HEK293 (cell line): Measurements from ENCODE around the gene CNPY1.

Source experiments
- CTCF ChIA-PET: fragments of 350-600 bp; formaldehyde crosslinking; extraction: SDS; loops from one replicate; lab custom pipeline; 2021; ENCODE audit warnings: antibody characterized with exemption; lab: Yijun Ruan, JAX
- POLR2A ChIA-PET: fragments of 300-600 bp; formaldehyde crosslinking; extraction: SDS; loops from one replicate; lab custom pipeline; 2020; ENCODE audit warnings: antibody characterized with exemption, inconsistent platforms; lab: Yijun Ruan, JAX
- H3K27ac ChIP-seq: fragments of 200-500 bp; sonication (Bioruptor generic); 2 replicates; pipeline ENCODE4 v1.5.1; 2014; ENCODE audit warnings: low read depth, low read length, control low read depth, inconsistent platforms; ENCODE audit errors: extremely low read depth
- H3K36me3 ChIP-seq, 2 experiments: fragments of 200-500 bp in 1 of 2; sonication (Bioruptor generic) in 1 of 2; 1 replicate in 1 of 2; 2 replicates in 1 of 2; pipeline ENCODE4 v1.5.1; 2014 to 2017; ENCODE audit warnings: inconsistent platforms in 2 of 2, low read length in 2 of 2; ENCODE audit not compliant: control insufficient read depth in 2 of 2, insufficient read depth in 1 of 2
- H3K4me1 ChIP-seq: fragments of 200-500 bp; sonication (Bioruptor generic); 2 replicates; pipeline ENCODE4 v1.5.1; 2014; ENCODE audit warnings: mild to moderate bottlenecking, low read length, inconsistent platforms; ENCODE audit not compliant: control insufficient read depth, insufficient read depth
- H3K4me3 ChIP-seq: 2 replicates; pipeline ENCODE4 v1.5.1; 2011; ENCODE audit warnings: low read depth, mild to moderate bottlenecking, control low read depth, low read length, moderate library complexity
- H3K9me3 ChIP-seq: fragments of 200-500 bp; sonication (Bioruptor generic); 2 replicates; pipeline ENCODE4 v1.5.1; 2014; ENCODE audit warnings: low read depth, low read length, inconsistent platforms; ENCODE audit not compliant: control insufficient read depth, insufficient read depth
- GLI4 ChIP-seq: fragments of 450-650 bp; formaldehyde crosslinking; IDR thresholded peaks from 2 replicates; pipeline ENCODE4 v1.5.1; 2016; ENCODE audit warnings: missing biosample characterization, missing genetic modification characterization
- GLIS1 ChIP-seq: fragments of 450-650 bp; formaldehyde crosslinking; IDR thresholded peaks from 2 replicates; pipeline ENCODE4 v1.5.1; 2016; ENCODE audit warnings: missing biosample characterization, missing genetic modification characterization
- HOXA7 ChIP-seq: sonication (generic); formaldehyde crosslinking; IDR thresholded peaks from 2 replicates; pipeline ENCODE4 v1.8.1; 2022; ENCODE audit warnings: missing genetic modification reagents, borderline replicate concordance
- HOXD13 ChIP-seq: sonication (generic); formaldehyde crosslinking; IDR thresholded peaks from 2 replicates; pipeline ENCODE4 v1.8.0; 2022; ENCODE audit warnings: missing genetic modification reagents, borderline replicate concordance
- KLF10 ChIP-seq: fragments of 450-650 bp; IDR thresholded peaks from 2 replicates; pipeline ENCODE4 v1.5.1; 2018; ENCODE audit warnings: missing biosample characterization, mild to moderate bottlenecking, missing genetic modification characterization
- KLF8 ChIP-seq: fragments of 450-650 bp; formaldehyde crosslinking; IDR thresholded peaks from 2 replicates; pipeline ENCODE4 v1.5.1; 2016; ENCODE audit warnings: missing biosample characterization, missing genetic modification characterization
- REPIN1 ChIP-seq: fragments of 450-650 bp; formaldehyde crosslinking; IDR thresholded peaks from 2 replicates; pipeline ENCODE4 v1.5.1; 2017; ENCODE audit warnings: missing biosample characterization, missing genetic modification characterization, low read depth
- SETDB1 ChIP-seq: IDR thresholded peaks from one replicate; pipeline ENCODE4 v1.6.1; 2017; ENCODE audit warnings: mild to moderate bottlenecking, low read length, moderate library complexity, mixed read lengths; ENCODE audit not compliant: insufficient read length
- SP3 ChIP-seq: fragments of 450-650 bp; formaldehyde crosslinking; IDR thresholded peaks from 2 replicates; pipeline ENCODE4 v1.5.1; 2016; ENCODE audit warnings: missing biosample characterization, missing genetic modification characterization
- SP7 ChIP-seq: fragments of 450-650 bp; formaldehyde crosslinking; IDR thresholded peaks from 2 replicates; pipeline ENCODE4 v1.5.1; 2016; ENCODE audit warnings: missing biosample characterization, missing genetic modification characterization
- TCF7L2 ChIP-seq: IDR thresholded peaks from 2 replicates; pipeline ENCODE4 v1.6.1; 2011; ENCODE audit warnings: low read depth, mild to moderate bottlenecking, inconsistent platforms, low read length, moderate library complexity, borderline replicate concordance
- YY1 ChIP-seq: fragments of 450-650 bp; formaldehyde crosslinking; IDR thresholded peaks from 2 replicates; pipeline ENCODE4 v1.5.1; 2018; ENCODE audit warnings: missing biosample characterization, missing genetic modification characterization
- ZBTB48 ChIP-seq: fragments of 450-650 bp; formaldehyde crosslinking; IDR thresholded peaks from 2 replicates; pipeline ENCODE4 v1.5.1; 2016; ENCODE audit warnings: missing biosample characterization, missing genetic modification characterization
- ZBTB8A ChIP-seq: fragments of 450-650 bp; formaldehyde crosslinking; IDR thresholded peaks from 2 replicates; pipeline ENCODE4 v1.5.1; 2016; ENCODE audit warnings: missing biosample characterization, missing genetic modification characterization
- ZNF16 ChIP-seq: fragments of 450-650 bp; formaldehyde crosslinking; IDR thresholded peaks from 2 replicates; pipeline ENCODE4 v1.5.1; 2016; ENCODE audit warnings: low read depth, missing biosample characterization, missing genetic modification characterization
- ZNF18 ChIP-seq: fragments of 450-650 bp; formaldehyde crosslinking; IDR thresholded peaks from 2 replicates; pipeline ENCODE4 v1.5.1; 2016; ENCODE audit warnings: missing biosample characterization, missing genetic modification characterization
- ZNF184 ChIP-seq: fragments of 450-650 bp; IDR thresholded peaks from 2 replicates; pipeline ENCODE4 v1.5.1; 2018; ENCODE audit warnings: missing biosample characterization, mild to moderate bottlenecking, missing genetic modification characterization
- ZNF24 ChIP-seq: fragments of 450-650 bp; formaldehyde crosslinking; IDR thresholded peaks from 2 replicates; pipeline ENCODE4 v1.5.1; 2016; ENCODE audit warnings: missing biosample characterization, missing genetic modification characterization
- ZNF423 ChIP-seq: fragments of 450-650 bp; formaldehyde crosslinking; IDR thresholded peaks from 2 replicates; pipeline ENCODE4 v1.5.1; 2016; ENCODE audit warnings: missing biosample characterization, missing genetic modification characterization
- ZNF561 ChIP-seq: fragments of 450-650 bp; IDR thresholded peaks from 2 replicates; pipeline ENCODE4 v1.5.1; 2018; ENCODE audit warnings: missing biosample characterization, missing genetic modification characterization, borderline replicate concordance
- ZNF610 ChIP-seq: fragments of 450-650 bp; formaldehyde crosslinking; IDR thresholded peaks from 2 replicates; pipeline ENCODE4 v1.5.1; 2016; ENCODE audit warnings: missing biosample characterization, missing genetic modification characterization, borderline replicate concordance
- ZNF623 ChIP-seq: fragments of 450-650 bp; formaldehyde crosslinking; IDR thresholded peaks from 2 replicates; pipeline ENCODE4 v1.5.1; 2016; ENCODE audit warnings: missing biosample characterization, missing genetic modification characterization
- ZNF624 ChIP-seq: fragments of 450-650 bp; formaldehyde crosslinking; IDR thresholded peaks from 2 replicates; pipeline ENCODE4 v1.5.1; 2017; ENCODE audit warnings: missing biosample characterization, missing genetic modification characterization
- ZNF626 ChIP-seq: fragments of 450-650 bp; sonication (Bioruptor Pico); formaldehyde crosslinking; IDR thresholded peaks from 2 replicates; pipeline ENCODE4 v1.5.1; 2018; ENCODE audit warnings: missing biosample characterization, missing genetic modification characterization, inconsistent platforms
- ZNF629 ChIP-seq: fragments of 450-650 bp; formaldehyde crosslinking; IDR thresholded peaks from 2 replicates; pipeline ENCODE4 v1.5.1; 2017; ENCODE audit warnings: missing biosample characterization, missing genetic modification characterization
- ZNF677 ChIP-seq: fragments of 450-650 bp; IDR thresholded peaks from 2 replicates; pipeline ENCODE4 v1.5.0; 2018; ENCODE audit warnings: missing biosample characterization, mild to moderate bottlenecking, missing genetic modification characterization, moderate library complexity
- ZNF747 ChIP-seq: fragments of 450-650 bp; formaldehyde crosslinking; IDR thresholded peaks from 2 replicates; pipeline ENCODE4 v1.5.1; 2016; ENCODE audit warnings: missing biosample characterization, missing genetic modification characterization
- ZNF76 ChIP-seq: fragments of 450-650 bp; formaldehyde crosslinking; IDR thresholded peaks from 2 replicates; pipeline ENCODE4; 2016; ENCODE audit warnings: low read depth, missing biosample characterization, missing genetic modification characterization, borderline replicate concordance
- ZSCAN30 ChIP-seq: fragments of 450-650 bp; IDR thresholded peaks from 2 replicates; pipeline ENCODE4 v1.5.1; 2018; ENCODE audit warnings: missing biosample characterization, mild to moderate bottlenecking, missing genetic modification characterization, moderate library complexity
- ZXDB ChIP-seq: fragments of 450-650 bp; formaldehyde crosslinking; IDR thresholded peaks from 2 replicates; pipeline ENCODE4 v1.5.1; 2016; ENCODE audit warnings: missing biosample characterization, missing genetic modification characterization

Gene CNPY1

GRCh38 chr7:155457544-155458110, 88.7 kb downstream of the CNPY1 start:
- Histone ChIP-seq H3K27ac (peak overlapping the region; percentile 62; the same call in 1 of the 2 replicates), H3K4me1 (peaks cover 5% of the 10 kb centered on the region; the same call in 1 of the 2 replicates)
- CTCF ChIA-PET: interaction anchor here (0.6 kb wide), 1 partner anchor 48 kb away, joined by 3 read pairs; no protein-coding TSS in a partner anchor
- TF ChIP-seq ZNF624 (tag by site-specific recombination) (no peak), ZSCAN30 (tag by site-specific recombination) (no peak), ZNF623 (tag by site-specific recombination) (no peak), KLF10 (tag by site-specific recombination) (0 out of 2 replicates have a peak, but pooled peaks have one; percentile 2), SP7 (tag by site-specific recombination) (no peak)
- TF ChIP-seq, all 188 proteins: peak for 1
- POLR2A ChIA-PET: no interaction called here
- H3K4me3 ChIP-seq: peak overlapping the region; percentile 69
- peaks cover 0 to 22% of the 10 kb centered on the region in 2 experiments; a peak in 1 of 3 replicates for H3K36me3 ChIP-seq
- H3K9me3 ChIP-seq: no peaks in the 10 kb centered on the region

GRCh38 chr7:155456738-155457543, 89.4 kb downstream of the CNPY1 start:
- peak overlapping the region; percentile 69 for H3K4me3 ChIP-seq
- H3K27ac ChIP-seq: peak overlapping the region; percentile 62
- peaks cover 0 to 15% of the 10 kb centered on the region in 2 experiments; a peak in 1 of 3 replicates for H3K36me3 ChIP-seq
- CTCF ChIA-PET: interaction anchor here (0.6 to 1.0 kb wide), 2 partner anchors 49 to 347 kb away, joined by 3 read pairs; no protein-coding TSS in a partner anchor
- POLR2A ChIA-PET: interaction anchor here (1.0 kb wide), 1 partner anchor 12 kb away, joined by 3 read pairs; no protein-coding TSS in a partner anchor
- H3K4me1 ChIP-seq: peaks cover 5% of the 10 kb centered on the region; the same call in 1 of the 2 replicates
- no peaks in the 10 kb centered on the region for H3K9me3 ChIP-seq
- TF ChIP-seq GLI4 (no peak), ZNF16 (tag by site-specific recombination) (no peak), TCF7L2 (no peak), SETDB1 (no peak), ZNF626 (tag by site-specific recombination) (no peak), ZNF561 (tag by site-specific recombination) (peak; percentile 67; the same call in 1 of the 2 replicates), ZNF423 (tag by site-specific recombination) (peak; percentile 39; the same call in 1 of the 2 replicates), ZXDB (tag by site-specific recombination) (peak; percentile 50; the same call in 1 of the 2 replicates), KLF8 (peak; percentile 17; the same call in 1 of the 2 replicates), ZNF184 (tag by site-specific recombination) (0 out of 2 replicates have a peak, but pooled peaks have one; percentile 17), ZBTB48 (tag by site-specific recombination) (peak; percentile 54; the same call in 1 of the 2 replicates), HOXA7 (CRISPR knock-in tag) (no peak), ZNF677 (tag by site-specific recombination) (no peak), ZNF18 (tag by site-specific recombination) (0 out of 2 replicates have a peak, but pooled peaks have one; percentile 15), YY1 (tag by site-specific recombination) (0 out of 2 replicates have a peak, but pooled peaks have one; percentile 33), ZNF623 (tag by site-specific recombination) (no peak), ZBTB8A (tag by site-specific recombination) (peak; percentile 68), ZNF629 (tag by site-specific recombination) (peak; percentile 54), ZNF24 (no peak), ZNF610 (tag by site-specific recombination) (no peak), REPIN1 (tag by site-specific recombination) (no peak), SP3 (tag by site-specific recombination) (no peak; the same call in none of the 2 replicates), GLIS1 (tag by site-specific recombination) (peak; percentile 54; the same call in 1 of the 2 replicates), ZNF76 (tag by site-specific recombination) (peak; percentile 82), HOXD13 (CRISPR knock-in tag) (no peak), ZNF747 (tag by site-specific recombination) (no peak)
